K562 (cell line): Measurements from ENCODE around the gene RABEPK. TPM values are rescaled to one million over a fixed set of nuclear protein-coding genes. Genes with fewer than 3 reads are reported as not detected.

Experiments used
- ATAC-seq: fragments of 200-7000 bp; cut with Tn5 transposase; 3 replicates; pipeline ENCODE4 v1.9.1; 2020; ENCODE audit warnings: moderate library complexity
- Bru-seq: library from RNA; stranded (reverse); fragments of 400-500 nt; gene quantifications from one replicate; lab custom pipeline; 2021; lab: Mats Ljungman, UMichigan
- BruChase-seq, 2 experiments: library from RNA; stranded (reverse); fragments of 400-500 nt; gene quantifications; one replicate each; lab custom pipeline; 2021; lab: Mats Ljungman, UMichigan
- BruUV-seq: library from RNA; stranded (reverse); fragments of 400-500 nt; replicated peaks from 2 replicates; lab custom pipeline; 2021; lab: Mats Ljungman, UMichigan
- CTCF ChIA-PET: fragments of 300-600 bp; formaldehyde crosslinking; extraction: SDS; loops from one replicate; lab custom pipeline; 2021; ENCODE audit warnings: low intra/inter-chr PET ratio; lab: Yijun Ruan, JAX
- POLR2A ChIA-PET: fragments of 300-600, 350-650 bp; sonication (Branson Sonifier 250); formaldehyde crosslinking; extraction: SDS; loops from one replicate; lab custom pipeline; 2021; ENCODE audit warnings: antibody characterized with exemption, inconsistent platforms; lab: Yijun Ruan, JAX
- DNase-seq, 4 experiments: peaks; one replicate each; pipeline versions ENCODE4 v3.0.0 to v3.0.0-alpha.2; 2011 to 2018; ENCODE audit warnings: low spot score in 3 of 4, mixed read lengths in 3 of 4; ENCODE audit errors: extremely low read depth in 1 of 4
- FAIRE-seq: peaks from 2 replicates; lab custom pipeline; 2011; peaks lifted over from hg19 to GRCh38; lab: Jason Lieb, UNC
- H2AFZ ChIP-seq: 2 replicates; pipeline ENCODE4 v1.6.0; 2011; ENCODE audit warnings: low read depth, low read length, control low read depth, inconsistent platforms
- H3K27ac ChIP-seq: fragments of 200-600 bp; 3 replicates; pipeline ENCODE4 v1.8.0; 2011; ENCODE audit warnings: low read depth, mild to moderate bottlenecking, control low read depth, inconsistent platforms, low read length, moderate library complexity, mixed read lengths; ENCODE audit errors: extremely low read depth
- H3K27me3 ChIP-seq, 2 experiments: fragments of 300-600 bp in 1 of 2; 2 replicates in 1 of 2; 3 replicates in 1 of 2; pipeline versions ENCODE4 v1.6.0 to v1.8.0; 2011; ENCODE audit warnings: inconsistent platforms in 2 of 2, low read length in 2 of 2, mild to moderate bottlenecking in 1 of 2, mixed read lengths in 1 of 2, moderate library complexity in 1 of 2; ENCODE audit not compliant: control insufficient read depth in 2 of 2, insufficient read depth in 2 of 2
- H3K36me3 ChIP-seq: fragments of 300-600 bp; 3 replicates; pipeline ENCODE4 v1.8.0; 2011; ENCODE audit warnings: mild to moderate bottlenecking, low read length, inconsistent platforms; ENCODE audit not compliant: control insufficient read depth, insufficient read depth
- H3K4me1 ChIP-seq, 2 experiments: fragments of 200-600 bp in 1 of 2; replicated peaks in 1 of 2; 2 replicates in 1 of 2; 3 replicates in 1 of 2; pipeline versions ENCODE4 v1.5.1 to v1.8.0; 2011; ENCODE audit warnings: inconsistent platforms in 2 of 2, low read length in 2 of 2, mild to moderate bottlenecking in 1 of 2, mixed read lengths in 1 of 2, moderate library complexity in 1 of 2; ENCODE audit not compliant: control insufficient read depth in 2 of 2, insufficient read depth in 2 of 2
- H3K4me2 ChIP-seq: 2 replicates; pipeline ENCODE4 v1.6.1; 2011; ENCODE audit warnings: low read length, control low read depth, inconsistent platforms, mixed read lengths; ENCODE audit not compliant: insufficient read depth
- H3K4me3 ChIP-seq: fragments of 200-600 bp; sonication (generic), shearing (Covaris generic); 2 replicates; pipeline ENCODE4 v1.5.1; 2016; ENCODE audit warnings: control low read depth, inconsistent platforms
- H3K79me2 ChIP-seq: fragments of 200-600 bp; 3 replicates; pipeline ENCODE4 v1.8.0; 2011; ENCODE audit warnings: low read length, inconsistent platforms; ENCODE audit not compliant: control insufficient read depth, insufficient read depth
- H3K9ac ChIP-seq, 2 experiments: 2 replicates each; pipeline versions ENCODE4 v1.6.0 to v1.6.1; 2011; ENCODE audit warnings: low read depth in 2 of 2, low read length in 2 of 2, control low read depth in 1 of 2, inconsistent platforms in 1 of 2, mild to moderate bottlenecking in 1 of 2, mixed read lengths in 1 of 2; ENCODE audit not compliant: insufficient read depth in 1 of 2
- H3K9me1 ChIP-seq: one replicate; pipeline ENCODE4 v1.6.0; 2011; ENCODE audit warnings: inconsistent platforms, mild to moderate bottlenecking, low read length, moderate library complexity; ENCODE audit not compliant: control insufficient read depth, insufficient read depth
- H3K9me3 ChIP-seq: replicated peaks from 2 replicates; pipeline ENCODE4 v1.5.1; 2011; ENCODE audit warnings: low read depth, low read length, inconsistent platforms; ENCODE audit not compliant: control insufficient read depth, insufficient read depth
- H4K20me1 ChIP-seq: replicated peaks from 2 replicates; pipeline ENCODE4 v1.6.1; 2011; ENCODE audit warnings: low read length, inconsistent platforms, mixed read lengths; ENCODE audit not compliant: control insufficient read depth, insufficient read depth
- CBX1 ChIP-seq: sonication (generic); IDR thresholded peaks from 2 replicates; pipeline ENCODE4 v1.6.1; 2016; ENCODE audit warnings: antibody characterized with exemption, low read depth, mild to moderate bottlenecking
- HCFC1 ChIP-seq: IDR thresholded peaks from 2 replicates; pipeline ENCODE4 v1.6.1; 2012; ENCODE audit warnings: low read depth, low read length, improper control_type of control experiment
- HNRNPH1 ChIP-seq: fragments of 200-400 bp; formaldehyde crosslinking; optimal IDR thresholded peaks from 2 replicates; pipeline ENCODE3; 2017; ENCODE audit warnings: low read depth, mild to moderate bottlenecking, low read length, moderate library complexity
- POU5F1 ChIP-seq: fragments of 150-350 bp; IDR thresholded peaks from 2 replicates; pipeline ENCODE4 v1.6.1; 2014; ENCODE audit warnings: borderline replicate concordance, low read length, low read depth, mild to moderate bottlenecking; ENCODE audit not compliant: partially characterized antibody
- WGBS: fragments of 100-300 bp; shearing (Covaris generic); methylation state at CpG from one replicate; pipeline ENCODE4 v1.1.6; 2016; ENCODE audit warnings: low coverage, mixed read lengths; ENCODE audit not compliant: insufficient coverage; ENCODE audit errors: missing lambda C conversion rate; 5-methylcytosine and 5-hydroxymethylcytosine counted together
- in situ Hi-C: fragments of 300-500 bp; cut with MboI; formaldehyde crosslinking; loops from 4 replicates; pipeline ENCODE4 v1.15.0; 2018; ENCODE audit warnings: inconsistent platforms, mixed read lengths
- intact Hi-C: fragments of 100-400 bp; cut with micrococcal nuclease; formaldehyde crosslinking; loops from 2 replicates; pipeline ENCODE4 v1.14.2; 2022
- long read RNA-seq, 3 experiments: library from polyadenylated mRNA in 2 of 3; library from RNA in 1 of 3; unstranded in 2 of 3; stranded (forward) in 1 of 3; transcript quantifications; one replicate each; pipeline ENCODE4 v2.0.0, GENCODE V29; 2019 to 2022
- polyA minus RNA-seq, 3 experiments: library from RNA; depleted of rRNA, polyadenylated mRNA; stranded (reverse); fragments of >200 nt; gene quantifications; 2 replicates each; pipeline ENCODE4 v1.2.3, GENCODE V29; 2011
- polyA plus RNA-seq, 8 experiments: library from polyadenylated mRNA; depleted of rRNA in 4 of 8; stranded (reverse) in 5 of 8; unstranded in 3 of 8; fragments of >200 nt; fragmentation: Nextera tagmentation in 2 of 8; fragmentation: Illumina TruSeq in 1 of 8; extraction: Ambion mirVana in 2 of 8; extraction: Trizol in 1 of 8; gene quantifications; 2 replicates each; pipeline versions ENCODE4 v1.2.1 to v1.2.3, GENCODE V29; 2011 to 2014; ENCODE audit warnings: inconsistent platforms in 1 of 8, missing spikeins in 1 of 8
- total RNA-seq, 7 experiments: library from RNA; depleted of rRNA in 6 of 7; stranded (reverse); fragments of >200 nt in 6 of 7; fragmentation: Illumina TruSeq in 2 of 7; extraction: Trizol in 2 of 7; gene quantifications; 2 replicates each; pipeline versions ENCODE4 v1.2.1 to v1.2.3, GENCODE V29; 2011 to 2021; ENCODE audit warnings: low replicate concordance in 1 of 7

RABEPK gene, protein sequence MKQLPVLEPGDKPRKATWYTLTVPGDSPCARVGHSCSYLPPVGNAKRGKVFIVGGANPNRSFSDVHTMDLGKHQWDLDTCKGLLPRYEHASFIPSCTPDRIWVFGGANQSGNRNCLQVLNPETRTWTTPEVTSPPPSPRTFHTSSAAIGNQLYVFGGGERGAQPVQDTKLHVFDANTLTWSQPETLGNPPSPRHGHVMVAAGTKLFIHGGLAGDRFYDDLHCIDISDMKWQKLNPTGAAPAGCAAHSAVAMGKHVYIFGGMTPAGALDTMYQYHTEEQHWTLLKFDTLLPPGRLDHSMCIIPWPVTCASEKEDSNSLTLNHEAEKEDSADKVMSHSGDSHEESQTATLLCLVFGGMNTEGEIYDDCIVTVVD
- total RNA-seq (2011; cell fraction: chromatin; rRNA removed; ENCODE audit: low replicate concordance) = 14.7 and 22.7 TPM in 2 replicates
- total RNA-seq (2011; cell fraction: nucleolus; rRNA removed) = 18.2 and 21.8 TPM in 2 replicates
- total RNA-seq (2011; cell fraction: nucleoplasm; rRNA removed) = 18.0 and 21.3 TPM in 2 replicates
- total RNA-seq (2014; rRNA removed) (38.3 and 52.9 TPM in 2 replicates), total RNA-seq (2014; rRNA removed; fragmentation: Illumina TruSeq; extraction: Trizol) (46.6 and 50.3 TPM in 2 replicates), total RNA-seq (2015; rRNA removed; fragmentation: Illumina TruSeq; extraction: Trizol) (47.5 and 49.4 TPM in 2 replicates), total RNA-seq (2021) (47.4 and 51.5 TPM in 2 replicates), polyA plus RNA-seq (2011; rRNA removed) (68.2 and 68.4 TPM in 2 replicates), polyA plus RNA-seq (2014; fragmentation: Illumina TruSeq; extraction: Trizol) (52.7 and 59.3 TPM in 2 replicates), polyA plus RNA-seq (2014; fragmentation: Nextera tagmentation; extraction: Ambion mirVana) (100 to 1,000 TPM in 1 of 2 experiments, 10 to 100 TPM in 1; 81.5 to 113 TPM), polyA plus RNA-seq (2014; rRNA removed) (52.8 and 54.2 TPM in 2 replicates), polyA minus RNA-seq (2011; rRNA and poly(A)+ RNA removed) (40.8 and 47.8 TPM in 2 replicates), Bru-seq, nascent RNA (percentile 70 among the genes with signal in this experiment), BruChase-seq, experiment 1, labeled RNA remaining after a 2-hour chase (percentile 65 among the genes with signal in this experiment), BruChase-seq, experiment 2, labeled RNA remaining after a 6-hour chase (percentile 64 among the genes with signal in this experiment)
- polyA plus RNA-seq (2011; cell fraction: cytosol; rRNA removed) = 58.3 and 66.8 TPM in 2 replicates
- polyA plus RNA-seq (2011; cell fraction: nucleus; rRNA removed) = 39.3 and 47.1 TPM in 2 replicates
- 40.4 and 73.3 TPM in 2 replicates for polyA plus RNA-seq (2012)
- polyA minus RNA-seq (2011; cell fraction: cytosol; rRNA and poly(A)+ RNA removed) = 17.8 and 19.6 TPM in 2 replicates
- 6.1 and 10.8 TPM in 2 replicates for polyA minus RNA-seq (2011; cell fraction: nucleus; rRNA and poly(A)+ RNA removed)
- long read RNA-seq, experiment 1, transcript RABEPK-202 (8 exons, 1,504 nt) = major isoform, 43 of 161 reads
- long read RNA-seq, experiment 1, transcript RABEPK-201 (8 exons, 1,313 nt) = minor isoform, 6 of 161 reads
- long read RNA-seq, experiment 1, transcript RABEPK-204 (9 exons, 1,466 nt) = minor isoform, 42 of 161 reads
- long read RNA-seq, experiment 1, partial matches to known transcripts = 38 of 161 reads
- long read RNA-seq, experiment 1, other reads (novel, unspliced or antisense) = 32 of 161 reads
- long read RNA-seq, experiment 2, transcript RABEPK-202 (8 exons, 1,504 nt) = major isoform, 18 of 68 reads
- long read RNA-seq, experiment 2, partial matches to known transcripts = 27 of 68 reads
- long read RNA-seq, experiment 2, other reads (novel, unspliced or antisense) = 19 of 68 reads
- long read RNA-seq, experiment 3, transcript RABEPK-204 (9 exons, 1,466 nt) = minor isoform, 17 of 64 reads
- long read RNA-seq, experiment 3, transcript RABEPK-202 (8 exons, 1,504 nt) = major isoform, 21 of 64 reads
- long read RNA-seq, experiment 3, transcript RABEPK-201 (8 exons, 1,313 nt) = minor isoform, 8 of 64 reads
- long read RNA-seq, experiment 3, partial matches to known transcripts = 7 of 64 reads
- long read RNA-seq, experiment 3, other reads (novel, unspliced or antisense) = 11 of 64 reads

DNA sequence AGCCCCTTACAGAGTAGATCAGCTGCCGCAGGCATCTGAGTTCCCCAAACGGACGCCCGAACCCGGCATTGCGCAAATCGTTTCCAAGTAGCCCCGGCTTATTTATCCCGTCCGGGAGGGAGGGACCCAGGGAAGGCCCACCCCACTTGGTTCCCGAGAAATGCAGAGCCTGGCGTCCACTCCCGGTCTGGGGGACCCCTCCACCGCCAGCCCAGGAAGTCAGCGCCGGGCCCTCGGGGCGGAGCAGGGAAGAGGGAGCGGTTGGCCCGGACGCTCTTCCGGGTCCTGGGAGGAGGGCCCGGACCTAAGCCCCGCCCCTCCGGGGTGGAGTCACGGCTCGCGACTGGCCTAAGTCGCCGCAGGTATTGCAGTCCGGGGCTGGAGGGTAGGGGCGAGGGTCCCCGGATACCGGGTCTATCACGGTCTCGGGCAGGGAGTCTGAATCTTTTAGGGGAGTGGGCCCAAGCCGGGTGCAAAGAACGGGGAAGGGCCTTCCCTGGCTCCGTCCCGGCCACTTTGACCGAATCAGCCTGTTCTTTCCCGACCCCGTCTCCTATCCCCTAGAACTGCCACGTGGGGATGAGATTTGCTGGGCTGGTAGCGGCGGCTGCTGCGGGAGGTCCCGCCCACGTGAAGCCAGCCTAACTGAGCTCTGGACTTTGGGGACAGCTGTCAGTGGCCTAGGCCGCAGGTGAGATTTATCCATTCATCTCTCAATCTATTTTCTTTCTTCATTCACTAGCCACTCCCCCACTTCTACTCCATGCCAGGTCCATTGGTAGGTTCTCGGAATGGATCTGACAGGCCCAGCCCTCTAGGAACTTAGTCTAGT is at the start of gene RABEPK:
TSS of gene RABEPK (plus strand) at position 327 of the 832 bp plus-strand sequence. CDS start 2,472 bp downstream, outside the sequence.
- ATAC-seq (peak; percentile 99), FAIRE-seq (peak; percentile 79), DNase-seq (peak; percentile 96 to 98 (median 97))
- Histone ChIP-seq H3K27ac (peak within 1 kb of the TSS; percentile 88), H3K4me3 (peak within 1 kb of the TSS; percentile 80), H4K20me1 (no peaks in the 10 kb centered on the region), H3K27me3 (no peaks in the 10 kb centered on the region), H3K9ac (peak within 1 kb of the TSS; percentile 66 to 91), H3K9me1 (no peaks in the 10 kb centered on the region), H3K4me1 (peaks cover 3 to 13% of the 10 kb centered on the region in 2 experiments; a peak in 2 of 5 replicates), H3K79me2 (peaks cover 12% of the 10 kb centered on the region), H3K4me2 (peak within 1 kb of the TSS; percentile 76), H2AFZ (peak within 1 kb of the TSS; percentile 84), H3K9me3 (no peaks in the 10 kb centered on the region), H3K36me3 (peaks cover 20% of the 10 kb centered on the region; the same call in 2 of the 3 replicates)
- ChIA-PET POLR2A (interaction anchor here (0.7 to 2.6 kb wide), 6 partner anchors 10 to 1570 kb away, joined by 3 to 15 read pairs (median 5); partner anchors contain the start of gene HSPA5), CTCF (no interaction called here)
- in situ Hi-C loops = no loop called here
- WGBS = under 1% methylated on average over 50 of the region's 51 CpGs
- intact Hi-C loops = loop anchor here (2.0 kb wide), 1 partner anchor 40 kb away; the partner anchor contains the start of gene HSPA5
- BruUV-seq = TSS peak; percentile 88
- TF ChIP-seq POU5F1 = no peak
- no peak for TF ChIP-seq HNRNPH1
- peak; percentile 49; the same call in 1 of the 2 replicates for TF ChIP-seq HCFC1
- 0 out of 2 replicates have a peak, but pooled peaks have one; percentile 75 for TF ChIP-seq CBX1
